WI38 (cell line): ENCODE data around the gene ANKRD29.

Experiments used
- H3K4me3 ChIP-seq: 2 replicates; pipeline ENCODE4 v1.5.1; 2011; ENCODE audit warnings: low read depth, mild to moderate bottlenecking, control low read depth, low read length
- CTCF ChIP-seq: IDR thresholded peaks from 2 replicates; pipeline ENCODE4 v1.5.1; 2012; ENCODE audit warnings: low read depth, mild to moderate bottlenecking, control low read depth, low read length

ANKRD29 gene

GRCh38 chr18:23683671-23684070 lies 21.0 kb upstream of the ANKRD29 start:
- no peak for TF ChIP-seq CTCF
- no peak overlapping the region for H3K4me3 ChIP-seq

GRCh38 chr18:23683155-23683554 lies 20.4 kb upstream of the ANKRD29 start:
- H3K4me3 ChIP-seq: no peak overlapping the region
- TF ChIP-seq CTCF: no peak

GRCh38 chr18:23682472-23682871 lies 19.8 kb upstream of the ANKRD29 start:
- no peak for TF ChIP-seq CTCF

GRCh38 chr18:23682045-23682444 lies 19.3 kb upstream of the ANKRD29 start:
- H3K4me3 ChIP-seq: no peak overlapping the region
- no peak for TF ChIP-seq CTCF

More at GRCh38 chr18:23682472-23682871, 19.8 kb upstream of the ANKRD29 start:
- H3K4me3 ChIP-seq: no peak overlapping the region

- no peak for TF ChIP-seq CTCF
These were observed 13.2 kb upstream of the ANKRD29 start for GRCh38 chr18:23675896-23676295.

GRCh38 chr18:23675236-23675635 lies 12.5 kb upstream of the ANKRD29 start:
- no peak overlapping the region for H3K4me3 ChIP-seq
- TF ChIP-seq CTCF: no peak

More at GRCh38 chr18:23675896-23676295, 13.2 kb upstream of the ANKRD29 start:
- no peak overlapping the region for H3K4me3 ChIP-seq

GRCh38 chr18:23673725-23674124 lies 11.0 kb upstream of the ANKRD29 start:
- no peak for TF ChIP-seq CTCF
- H3K4me3 ChIP-seq: no peak overlapping the region
